HG02970 (cell line): Measurements from ENCODE around the gene FAM20C.
"Not testable (repeated sequence)": the region's sequence is repeated elsewhere in the genome, so short reads cannot be mapped to it uniquely, and the experiment has no call there.

Source experiments
- ATAC-seq: cut with Tn5 transposase; IDR thresholded peaks from one replicate; pipeline ENCODE4 v1.9.1; 2021; ENCODE audit warnings: mild to moderate bottlenecking, moderate library complexity, moderate number of reproducible peaks; ENCODE audit not compliant: unreplicated experiment, low FRiP score

Gene FAM20C

DNA sequence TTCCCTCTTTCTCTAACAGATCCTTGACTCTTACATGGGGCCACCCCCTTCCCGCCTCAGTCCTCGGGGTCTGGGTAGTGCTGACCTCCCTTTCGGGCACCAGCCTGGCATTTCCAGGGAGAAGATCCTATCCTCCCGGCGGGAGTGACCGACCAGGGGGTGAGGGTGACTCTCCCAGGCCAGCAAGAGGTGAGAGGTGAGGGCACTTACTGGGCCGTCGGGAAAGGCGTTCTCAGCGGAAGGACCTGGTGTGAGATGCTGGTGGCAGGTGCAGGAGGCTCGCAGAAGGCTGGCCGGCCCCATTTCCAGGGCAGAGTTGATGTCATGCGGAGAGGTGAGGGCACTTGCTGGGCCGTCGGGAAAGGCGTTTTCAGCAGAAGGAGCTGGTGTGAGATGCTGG is 93.4 kb downstream of the FAM20C start:
- no peak for ATAC-seq

DNA sequence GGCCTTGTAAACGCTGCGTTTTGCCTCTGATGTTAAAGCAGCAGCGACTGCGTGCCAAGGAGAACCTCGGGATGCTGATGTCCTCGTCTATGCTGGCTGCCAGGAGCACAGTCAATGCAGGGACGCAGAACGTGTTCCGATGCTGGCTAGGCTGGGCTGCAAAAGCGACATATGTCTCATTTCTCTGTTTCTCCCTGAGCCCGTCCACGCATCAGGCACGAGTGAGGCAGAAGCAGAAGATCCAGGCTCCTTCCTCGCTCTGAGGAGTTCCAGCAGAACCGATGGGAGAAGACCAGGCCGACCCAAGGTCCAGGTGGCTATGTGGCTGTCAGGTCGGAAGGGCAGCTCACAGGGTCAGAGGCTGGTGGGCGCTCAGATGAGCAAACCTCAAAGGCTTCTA is 93.9 kb downstream of the FAM20C start:
- no peak for ATAC-seq

DNA sequence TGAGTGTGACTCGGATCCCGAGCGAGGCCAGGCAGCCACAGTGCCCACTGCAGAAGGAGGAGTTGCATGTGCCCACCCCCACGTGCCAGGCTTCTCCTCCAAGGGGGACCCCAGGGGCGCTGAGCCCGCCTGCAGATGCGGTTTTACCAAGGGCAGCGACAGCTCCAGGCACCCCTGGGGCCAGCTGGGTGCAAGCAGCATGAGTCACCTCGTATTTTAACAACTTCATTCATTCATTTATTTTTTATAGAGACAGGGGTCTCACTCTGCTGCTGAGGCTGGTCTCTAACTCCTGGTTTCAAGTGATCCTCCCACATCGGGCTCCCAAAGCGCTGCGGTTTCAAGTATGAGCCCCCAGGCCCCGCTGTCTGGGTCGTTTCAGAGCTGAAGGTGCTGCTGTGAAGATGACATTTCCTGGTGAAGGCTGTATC is 96.3 kb downstream of the FAM20C start:
- no peak for ATAC-seq

GRCh38 chr7:289209-289755 is 96.9 kb downstream of the FAM20C start:
- ATAC-seq: no peak

- no peak for ATAC-seq
Measured at GRCh38 chr7:289756-290553, 97.6 kb downstream of the FAM20C start, which contains the start of gene FOXL3. TSS of gene FOXL3 (plus strand) at chr7:290170. CDS start at chr7:290170, 0 bp downstream.

DNA sequence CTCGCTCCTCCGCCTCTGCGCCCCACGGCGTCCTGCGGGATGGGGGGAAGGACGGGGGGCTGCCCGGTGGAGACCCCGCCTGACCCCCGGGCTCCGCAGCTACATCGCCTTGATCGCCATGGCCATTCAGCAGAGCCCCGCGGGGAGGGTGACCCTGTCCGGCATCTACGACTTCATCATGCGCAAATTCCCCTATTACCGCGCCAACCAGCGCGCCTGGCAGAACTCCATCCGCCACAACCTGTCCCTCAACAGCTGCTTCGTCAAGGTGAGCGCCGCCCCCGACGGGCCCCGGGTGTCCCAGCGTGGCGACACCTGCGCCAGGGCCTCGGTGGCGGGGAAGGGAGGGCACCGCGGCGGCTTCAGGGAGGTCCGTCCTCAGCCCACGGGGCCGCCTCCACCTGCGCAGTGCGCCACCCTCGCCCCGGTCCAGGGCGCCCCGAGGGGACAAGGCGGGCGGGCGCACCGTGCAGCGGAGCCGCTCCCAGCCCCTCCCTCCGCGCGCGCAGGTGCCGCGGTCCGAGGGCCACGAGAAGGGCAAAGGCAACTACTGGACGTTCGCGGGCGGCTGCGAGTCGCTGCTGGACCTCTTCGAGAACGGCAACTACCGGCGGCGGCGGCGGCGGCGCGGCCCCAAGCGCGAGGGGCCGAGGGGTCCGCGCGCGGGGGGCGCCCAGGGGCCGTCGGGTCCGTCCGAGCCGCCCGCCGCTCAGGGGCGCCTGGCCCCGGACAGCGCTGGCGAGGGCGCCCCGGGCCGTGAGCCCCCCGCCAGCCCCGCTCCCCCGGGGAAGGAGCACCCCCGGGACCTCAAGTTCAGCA is 98.4 kb downstream of the FAM20C start:
- no peak for ATAC-seq

GRCh38 chr7:291373-292092 is 99.2 kb downstream of the FAM20C start:
- no peak for ATAC-seq

GRCh38 chr7:292226-292625 is 99.9 kb downstream of the FAM20C start:
- no peak for ATAC-seq

- ATAC-seq: no peak
Measured at GRCh38 chr7:292826-293225, 100.5 kb downstream of the FAM20C start.

DNA sequence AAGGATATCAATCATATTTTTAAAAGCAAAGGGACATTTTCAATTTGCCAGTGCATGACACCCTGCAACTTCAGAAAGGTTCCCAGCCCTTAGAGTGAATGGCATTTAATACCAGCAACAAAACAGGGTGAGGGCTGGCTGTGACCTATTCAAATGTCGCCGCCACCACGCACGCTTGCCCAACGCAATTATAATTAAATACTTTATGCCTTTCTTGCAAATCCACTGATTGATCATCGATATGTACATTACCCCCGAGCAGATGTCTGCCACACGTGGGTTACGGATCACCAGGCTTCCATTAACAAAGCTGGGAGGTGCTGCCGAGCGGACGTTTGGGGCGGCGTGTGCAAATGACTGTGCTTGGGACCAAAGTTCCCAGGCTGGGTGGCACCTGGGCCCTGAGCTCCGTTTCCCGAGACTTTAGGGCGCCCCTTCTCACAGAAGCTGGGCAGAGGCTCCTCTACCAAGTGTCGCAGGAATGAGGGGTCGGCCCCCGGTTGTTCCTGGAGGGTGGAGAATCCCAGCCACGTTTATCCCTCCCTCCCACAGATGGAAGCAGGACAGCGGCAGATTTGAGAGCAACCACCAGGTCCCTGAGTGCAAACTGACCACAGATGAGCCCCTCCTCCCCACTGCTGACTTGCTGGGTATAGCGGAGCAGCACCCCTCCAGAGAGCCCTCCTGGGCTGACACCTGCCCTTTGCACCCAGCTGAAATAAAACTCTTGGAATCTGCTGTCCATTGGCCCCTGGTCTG is 101.5 kb downstream of the FAM20C start:
- ATAC-seq: no peak

GRCh38 chr7:294440-295154 is 102.2 kb downstream of the FAM20C start:
- ATAC-seq: no peak

DNA sequence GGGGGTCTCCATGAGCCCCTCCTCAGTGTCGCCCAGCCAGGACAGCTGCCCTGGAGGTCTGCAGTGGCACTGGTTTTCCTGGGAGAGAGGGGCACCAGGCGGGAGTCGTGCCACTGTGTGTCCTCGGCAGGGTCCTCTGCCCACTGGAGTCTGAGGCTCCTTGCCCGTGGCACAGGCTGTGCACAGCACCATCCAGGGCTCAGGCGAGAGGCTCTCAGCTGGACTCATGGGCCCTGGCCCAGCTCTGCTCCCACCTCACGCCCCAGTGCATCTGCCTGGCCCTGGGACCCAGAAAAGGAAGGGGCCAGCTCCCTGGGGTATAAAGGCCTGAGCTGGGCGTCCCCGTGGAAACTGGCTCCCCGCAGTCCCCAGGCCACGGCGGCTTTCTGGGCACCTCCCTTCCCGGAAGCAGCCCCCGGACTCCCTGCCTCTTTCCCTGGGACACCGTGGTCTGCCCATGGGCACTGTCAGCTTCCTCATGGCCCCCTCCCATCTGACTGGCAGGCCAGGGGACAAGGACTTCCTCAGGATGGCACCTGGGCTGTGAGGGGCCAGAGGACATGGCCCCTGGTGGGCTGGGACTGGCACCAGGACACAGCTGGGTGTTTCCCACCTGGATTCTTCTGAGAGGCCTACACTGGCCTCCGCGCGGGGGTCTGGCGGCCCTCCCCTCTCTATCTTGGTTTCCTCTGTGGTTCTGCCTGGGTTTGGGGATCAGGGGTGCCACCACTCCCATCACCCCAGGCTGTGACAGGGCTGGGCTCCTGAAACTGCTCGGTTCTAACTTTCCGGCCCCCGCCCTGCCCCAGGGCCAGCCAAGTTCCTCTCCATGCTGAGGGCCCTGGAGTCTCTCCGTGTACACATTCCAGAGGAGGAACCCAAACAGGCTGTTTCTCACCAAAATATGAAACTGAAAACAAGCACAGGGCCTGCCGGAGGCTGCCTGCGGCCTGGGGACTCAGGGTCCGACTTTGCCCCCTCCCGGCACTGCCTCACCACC is 103.1 kb downstream of the FAM20C start:
- ATAC-seq: no peak

DNA sequence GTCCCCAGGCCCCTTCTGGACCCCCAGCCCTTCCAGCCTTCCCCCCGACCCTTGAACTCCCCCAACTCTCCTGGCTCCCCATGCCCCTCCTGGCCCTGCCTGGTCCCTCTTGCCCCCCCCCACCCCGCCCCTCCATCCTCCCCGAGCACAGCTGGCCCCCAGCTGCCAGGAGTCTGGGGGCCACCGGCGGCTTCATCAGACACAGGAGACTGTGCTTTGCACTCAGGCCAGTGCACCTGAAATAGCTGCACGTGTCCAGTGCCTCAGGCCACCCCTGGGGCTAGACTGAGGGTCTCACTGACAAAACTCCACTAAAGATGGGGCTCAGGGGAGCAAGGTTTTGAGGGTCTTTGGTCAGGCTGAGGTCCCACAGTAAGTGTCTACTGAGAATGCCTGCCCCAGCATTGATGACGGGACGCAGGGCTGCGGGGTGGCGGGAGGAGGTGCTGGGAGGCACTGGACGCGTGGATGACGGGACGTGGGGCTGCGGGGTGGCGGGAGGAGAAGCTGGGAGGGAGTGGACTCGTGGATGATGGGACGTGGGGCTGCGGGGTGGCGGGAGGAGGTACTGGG is 104.1 kb downstream of the FAM20C start:
- no peak for ATAC-seq

GRCh38 chr7:297141-297540 is 104.8 kb downstream of the FAM20C start:
- ATAC-seq: not testable (repeated sequence)

GRCh38 chr7:297611-298374 is 105.4 kb downstream of the FAM20C start:
- no peak for ATAC-seq

DNA sequence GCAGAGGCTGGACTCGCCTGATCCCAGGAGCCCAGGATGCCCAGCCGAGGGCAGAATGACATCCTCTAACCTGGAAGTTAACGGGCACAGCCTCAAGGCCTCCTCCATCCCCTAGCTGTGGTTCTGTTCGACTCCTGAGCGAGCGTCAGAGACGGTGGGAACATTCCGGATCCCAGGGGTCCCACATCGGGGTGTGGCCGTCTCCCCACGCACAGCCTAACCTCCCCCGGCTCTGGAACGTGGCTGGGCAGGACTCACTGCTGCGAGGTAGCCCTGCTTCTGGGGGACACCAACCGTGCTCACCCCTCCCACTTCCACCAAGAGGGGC is 106.0 kb downstream of the FAM20C start:
- ATAC-seq: no peak

DNA sequence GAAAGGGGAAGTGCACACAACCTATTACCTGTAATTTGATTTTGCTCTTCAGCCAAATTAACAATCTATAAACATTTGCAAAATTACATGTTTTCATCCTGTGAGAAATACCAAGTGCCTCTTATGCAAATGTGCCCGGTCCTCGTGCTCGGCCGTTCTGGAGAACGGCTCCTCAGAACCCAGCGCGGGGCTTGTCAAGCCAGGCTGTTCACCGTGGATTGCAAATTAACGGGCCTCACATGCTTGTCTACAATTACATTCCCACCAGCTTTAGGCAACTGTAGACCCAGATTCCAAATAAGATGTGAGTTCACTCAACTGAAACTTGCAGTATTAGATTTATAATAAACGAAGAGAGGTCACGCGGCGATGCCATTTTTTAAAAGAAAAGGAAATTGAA is 106.4 kb downstream of the FAM20C start:
- ATAC-seq: no peak
